Smooth muscle cell (in vitro differentiated cells): Measurements from ENCODE around the gene HS2ST1. TPM values are rescaled to one million over a fixed set of nuclear protein-coding genes. Genes with fewer than 3 reads are reported as not detected.
"Not testable (repeated sequence)": the region's sequence is repeated elsewhere in the genome, so short reads cannot be mapped to it uniquely, and the experiment has no call there.

Experiments used
- DNase-seq: peaks from one replicate; lab custom pipeline; 2025; ENCODE audit not compliant: unreplicated experiment; lab: John Stamatoyannopoulos, UW
- H2AFZ ChIP-seq: fragments of 200-600 bp; sonication (generic); 2 replicates; pipeline ENCODE4 v1.6.0; 2016; ENCODE audit warnings: antibody characterized with exemption, low read depth, mild to moderate bottlenecking
- H3F3A ChIP-seq: fragments of 200-600 bp; sonication (generic); 2 replicates; pipeline ENCODE4 v1.6.0; 2017; ENCODE audit warnings: antibody characterized with exemption, low read depth
- H3K27ac ChIP-seq: fragments of 200-600 bp; sonication (generic); 2 replicates; pipeline ENCODE4 v1.5.1; 2016; ENCODE audit warnings: low read depth, mild to moderate bottlenecking
- H3K27me3 ChIP-seq: fragments of 200-600 bp; sonication (generic); 2 replicates; pipeline ENCODE4 v1.6.1; 2016; ENCODE audit warnings: low read depth, mild to moderate bottlenecking
- H3K36me3 ChIP-seq: fragments of 200-600 bp; sonication (generic); 2 replicates; pipeline ENCODE4 v1.5.1; 2016; ENCODE audit warnings: low read depth
- H3K4me1 ChIP-seq: fragments of 200-600 bp; sonication (generic); 2 replicates; pipeline ENCODE4 v1.5.1; 2016; ENCODE audit warnings: low read depth
- H3K4me2 ChIP-seq: fragments of 200-600 bp; sonication (generic); 2 replicates; pipeline ENCODE4 v1.6.0; 2016; ENCODE audit warnings: mild to moderate bottlenecking
- H3K4me3 ChIP-seq: fragments of 200-600 bp; sonication (generic); 2 replicates; pipeline ENCODE4 v1.5.1; 2016; ENCODE audit warnings: mild to moderate bottlenecking
- H3K79me2 ChIP-seq: fragments of 200-600 bp; sonication (generic); 2 replicates; pipeline ENCODE4 v1.6.0; 2016; ENCODE audit warnings: low read depth, mild to moderate bottlenecking
- H3K9ac ChIP-seq: fragments of 200-600 bp; sonication (generic); 2 replicates; pipeline ENCODE4 v1.6.0; 2016; ENCODE audit warnings: low read depth
- H3K9me3 ChIP-seq: fragments of 200-600 bp; sonication (generic); replicated peaks from 2 replicates; pipeline ENCODE4 v1.5.1; 2016; ENCODE audit warnings: low read depth
- H4K20me1 ChIP-seq: fragments of 200-600 bp; sonication (generic); 2 replicates; pipeline ENCODE4 v1.6.0; 2016; ENCODE audit warnings: low read depth
- WGBS: methylation state at CpG from one replicate; pipeline ENCODE4 v1.1.7; 2016; ENCODE audit warnings: low lambda C conversion rate; 5-methylcytosine and 5-hydroxymethylcytosine counted together
- polyA plus RNA-seq: library from polyadenylated mRNA; unstranded; fragments of >200 nt; fragmentation: Nextera tagmentation; extraction: Ambion mirVana; gene quantifications from 2 replicates; pipeline ENCODE4 v1.2.1, GENCODE V29; 2016
- total RNA-seq: library from RNA; depleted of rRNA; stranded (reverse); fragments of >200 nt; gene quantifications from 2 replicates; pipeline ENCODE4 v1.2.3, GENCODE V29; 2014
- TF ChIP-seq, protein P1 (sequence below): fragments of 200-600 bp; sonication (generic); IDR thresholded peaks from 2 replicates; pipeline ENCODE4 v1.5.1; 2017; ENCODE audit warnings: borderline replicate concordance, mild to moderate bottlenecking, antibody characterized with exemption; ENCODE audit not compliant: insufficient read depth, poor library complexity, severe bottlenecking

HS2ST1 gene
- total and polyA plus RNA-seq, 2 experiments from 2014 or later: 14.6 to 35.6 TPM

DNA sequence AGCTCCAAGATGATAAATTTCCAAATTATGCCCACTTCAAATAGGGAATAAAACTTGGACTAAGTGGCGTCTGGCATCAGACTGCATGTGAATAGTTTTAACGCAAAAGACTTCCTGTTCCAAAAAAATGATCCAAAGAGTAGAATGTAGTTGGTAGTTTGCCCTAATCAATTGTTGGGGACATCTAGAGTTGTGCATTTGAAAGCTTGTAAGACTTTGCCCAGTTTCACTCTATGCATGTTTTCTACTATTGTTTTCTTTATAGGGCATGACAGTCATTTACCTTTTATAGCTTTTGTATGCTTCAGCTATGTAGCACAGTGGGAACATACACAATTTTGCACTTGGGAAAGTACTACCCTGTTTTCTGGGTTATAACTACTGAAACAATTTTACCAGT lies 86.0 kb downstream of the HS2ST1 start:
- no peaks in the 10 kb centered on the region for H3K27me3 ChIP-seq
- 50% methylated on average over 2 of the region's 2 CpGs for WGBS

DNA sequence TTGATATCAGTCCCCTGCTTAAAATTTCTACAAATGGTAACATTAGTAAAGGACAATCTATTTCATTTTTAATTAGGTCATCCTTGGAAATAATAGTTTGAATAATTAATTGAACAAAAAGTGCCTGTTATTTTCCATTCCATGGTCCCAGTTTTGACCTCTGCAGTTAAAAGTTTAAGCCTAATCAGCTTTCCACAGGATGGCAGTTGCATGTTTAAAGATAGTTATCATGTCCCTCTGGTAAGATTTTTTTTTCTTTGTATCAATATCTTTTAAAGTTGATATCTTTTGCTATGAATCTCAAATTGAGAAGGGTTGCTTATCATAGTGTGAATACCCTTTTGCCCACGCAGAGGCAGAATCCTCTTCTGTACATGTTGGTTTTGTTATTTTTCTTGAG lies 90.4 kb downstream of the HS2ST1 start:
- no peak overlapping the region for H3K27ac ChIP-seq
- no peak overlapping the region for H3K4me2 ChIP-seq
- no peak overlapping the region for H2AFZ ChIP-seq
- peaks cover 35% of the 10 kb centered on the region for H3K79me2 ChIP-seq
- no peaks in the 10 kb centered on the region for H3K36me3 ChIP-seq
- H3K9ac ChIP-seq: no peak overlapping the region
- no peaks in the 10 kb centered on the region for H3K9me3 ChIP-seq
- TF ChIP-seq, protein P1, sequence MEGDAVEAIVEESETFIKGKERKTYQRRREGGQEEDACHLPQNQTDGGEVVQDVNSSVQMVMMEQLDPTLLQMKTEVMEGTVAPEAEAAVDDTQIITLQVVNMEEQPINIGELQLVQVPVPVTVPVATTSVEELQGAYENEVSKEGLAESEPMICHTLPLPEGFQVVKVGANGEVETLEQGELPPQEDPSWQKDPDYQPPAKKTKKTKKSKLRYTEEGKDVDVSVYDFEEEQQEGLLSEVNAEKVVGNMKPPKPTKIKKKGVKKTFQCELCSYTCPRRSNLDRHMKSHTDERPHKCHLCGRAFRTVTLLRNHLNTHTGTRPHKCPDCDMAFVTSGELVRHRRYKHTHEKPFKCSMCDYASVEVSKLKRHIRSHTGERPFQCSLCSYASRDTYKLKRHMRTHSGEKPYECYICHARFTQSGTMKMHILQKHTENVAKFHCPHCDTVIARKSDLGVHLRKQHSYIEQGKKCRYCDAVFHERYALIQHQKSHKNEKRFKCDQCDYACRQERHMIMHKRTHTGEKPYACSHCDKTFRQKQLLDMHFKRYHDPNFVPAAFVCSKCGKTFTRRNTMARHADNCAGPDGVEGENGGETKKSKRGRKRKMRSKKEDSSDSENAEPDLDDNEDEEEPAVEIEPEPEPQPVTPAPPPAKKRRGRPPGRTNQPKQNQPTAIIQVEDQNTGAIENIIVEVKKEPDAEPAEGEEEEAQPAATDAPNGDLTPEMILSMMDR: no peak
- no peak for DNase-seq
- H4K20me1 ChIP-seq: peaks cover 25% of the 10 kb centered on the region
- no peak overlapping the region for H3K4me3 ChIP-seq
- H3K27me3 ChIP-seq: no peaks in the 10 kb centered on the region
- 94% methylated on average over 1 of the region's 1 CpG for WGBS
- no peaks in the 10 kb centered on the region for H3F3A ChIP-seq
- H3K4me1 ChIP-seq: no peaks in the 10 kb centered on the region

More for the DNA sequence above, 86.0 kb downstream of the HS2ST1 start:
- no peaks in the 10 kb centered on the region for H3K4me1 ChIP-seq
- H3F3A ChIP-seq: no peaks in the 10 kb centered on the region
- no peak overlapping the region for H3K4me2 ChIP-seq
- peaks cover 9% of the 10 kb centered on the region for H3K79me2 ChIP-seq
- no peak overlapping the region for H3K27ac ChIP-seq
- TF ChIP-seq, protein P1: no peak
- DNase-seq: no peak
- H3K4me3 ChIP-seq: no peak overlapping the region
- H4K20me1 ChIP-seq: peaks cover 10% of the 10 kb centered on the region
- H3K9me3 ChIP-seq: no peaks in the 10 kb centered on the region
- H2AFZ ChIP-seq: no peak overlapping the region
- no peak overlapping the region for H3K9ac ChIP-seq
- H3K36me3 ChIP-seq: no peaks in the 10 kb centered on the region

DNA sequence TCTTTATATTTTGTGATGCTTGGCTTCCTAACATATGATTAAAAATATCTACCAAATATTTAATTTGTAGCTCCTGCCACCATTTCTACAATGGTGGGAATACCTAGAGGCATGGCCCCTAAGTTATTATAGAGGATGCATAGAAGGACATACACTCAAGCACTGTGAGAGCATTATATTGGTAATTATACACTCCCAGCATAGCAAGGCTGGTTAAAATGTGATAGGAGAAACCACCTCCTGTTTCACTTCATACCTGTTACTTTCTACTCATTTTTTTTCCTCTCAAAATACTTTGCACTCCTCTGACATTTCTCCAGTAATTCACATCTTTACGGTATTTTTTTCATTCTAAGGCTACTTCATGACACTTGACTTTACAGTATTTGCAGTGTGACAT lies 92.9 kb downstream of the HS2ST1 start:
- Histone ChIP-seq H3K4me1 (no peaks in the 10 kb centered on the region), H2AFZ (no peak overlapping the region), H3K27me3 (no peaks in the 10 kb centered on the region), H3K79me2 (peaks cover 33% of the 10 kb centered on the region), H3K4me2 (no peak overlapping the region), H3K9ac (no peak overlapping the region), H4K20me1 (peaks cover 21% of the 10 kb centered on the region), H3K9me3 (no peaks in the 10 kb centered on the region), H3K27ac (no peak overlapping the region), H3F3A (no peaks in the 10 kb centered on the region), H3K36me3 (peaks cover 1% of the 10 kb centered on the region), H3K4me3 (no peak overlapping the region)
- no peak for DNase-seq
- TF ChIP-seq, protein P1: no peak
- WGBS: 100% methylated on average over 1 of the region's 1 CpG

DNA sequence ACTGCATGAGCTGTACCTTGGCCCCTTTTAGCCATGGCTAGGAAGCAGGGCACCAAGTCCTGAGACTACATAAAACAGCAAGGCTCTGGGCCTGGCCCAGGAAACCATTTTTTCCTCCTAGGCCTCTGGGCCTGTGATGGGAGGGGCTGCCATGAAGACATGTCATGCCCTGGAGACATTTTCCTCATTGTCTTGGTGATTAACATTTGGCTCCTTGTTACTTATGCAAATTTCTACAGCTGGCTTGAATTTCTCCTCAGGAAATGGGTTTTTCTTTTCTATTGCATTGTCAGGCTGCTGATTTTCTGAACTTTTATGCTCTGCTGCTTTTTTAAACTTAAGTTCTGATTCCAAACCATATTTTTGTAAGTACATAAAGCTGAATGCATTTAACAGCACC lies 99.0 kb downstream of the HS2ST1 start:
- DNase-seq, H3K27me3 ChIP-seq, H3K4me2 ChIP-seq, H3K9me3 ChIP-seq, H3K4me1 ChIP-seq, H4K20me1 ChIP-seq, H3K4me3 ChIP-seq, H2AFZ ChIP-seq, H3K9ac ChIP-seq, H3K36me3 ChIP-seq, H3K27ac ChIP-seq, H3F3A ChIP-seq: not testable (repeated sequence)
- H3K79me2 ChIP-seq: peaks cover 18% of the 10 kb centered on the region
